Stimulated activated CD8-positive, alpha-beta memory T cell treated with anti-CD3 and anti-CD28 coated beads, Interleukin-4, amount 100 ng/mL, for 1 hour (primary cell): ENCODE data around the gene METTL1.

ENCODE experiments used
- DNase-seq, 2 donors: peaks; one replicate each; pipeline ENCODE4 v3.0.0-alpha.2; 2020; ENCODE audit warnings: low read depth in 2 of 2, low spot score in 1 of 2

Gene METTL1

GRCh38 chr12:57738661-57739237 is 33.2 kb downstream of the METTL1 start, which contains the start of gene AGAP2:
AGAP2 (minus strand) TSS chr12:57738742; CDS start chr12:57738246, 496 bp downstream.
- DNase-seq = no peak

- no peak for DNase-seq
Measured at GRCh38 chr12:57737467-57738460, 34.1 kb downstream of the METTL1 start.

GRCh38 chr12:57736741-57737466 is 35.0 kb downstream of the METTL1 start:
- no peak for DNase-seq

GRCh38 chr12:57735952-57736740 is 35.8 kb downstream of the METTL1 start:
- no peak for DNase-seq

- no peak for DNase-seq
Measured at GRCh38 chr12:57735198-57735855, 36.6 kb downstream of the METTL1 start.

- DNase-seq = no peak
Measured at GRCh38 chr12:57734591-57734990, 37.3 kb downstream of the METTL1 start.

- DNase-seq = no peak
Measured at GRCh38 chr12:57733928-57734327, 38.0 kb downstream of the METTL1 start.

GRCh38 chr12:57732726-57733593 is 38.9 kb downstream of the METTL1 start:
- no peak for DNase-seq

- no peak for DNase-seq
Measured at GRCh38 chr12:57732270-57732669, 39.6 kb downstream of the METTL1 start.

- DNase-seq = no peak
Measured at GRCh38 chr12:57731411-57732080, 40.4 kb downstream of the METTL1 start.

- no peak for DNase-seq
Measured at GRCh38 chr12:57730336-57731067, 41.4 kb downstream of the METTL1 start.

- DNase-seq = no peak
Measured at GRCh38 chr12:57729321-57729844, 42.5 kb downstream of the METTL1 start.

GRCh38 chr12:57727758-57728395 is 44.0 kb downstream of the METTL1 start:
- DNase-seq = no peak

GRCh38 chr12:57726884-57727757 is 44.8 kb downstream of the METTL1 start:
- no peak for DNase-seq

- no peak for DNase-seq
Measured at GRCh38 chr12:57726151-57726883, 45.6 kb downstream of the METTL1 start.

GRCh38 chr12:57725851-57726150 is 46.1 kb downstream of the METTL1 start:
- no peak for DNase-seq
